ENCODE measurements around the gene ALX1. TPM values are rescaled to one million over a fixed set of nuclear protein-coding genes. Genes with fewer than 3 reads are reported as not detected.

The ALX1 gene
- polyA plus RNA-seq, 3 donors, result not detected

GRCh38 chr12:85260896-85261295, 19.1 kb upstream of the ALX1 start:
- Histone ChIP-seq H3K36me3 (replicated peaks in 1 of 2; ENCODE audit: control insufficient read depth in 1 of 2, insufficient read depth in 2 of 2, low read length in 2 of 2) (no peaks in the 10 kb centered on the region), H3K4me1 (ENCODE audit: control insufficient read depth in 1 of 2, insufficient read depth in 2 of 2, low read length in 2 of 2) (no peaks in the 10 kb centered on the region), H2AFZ (ENCODE audit: insufficient read depth, low read depth, low read length, poor library complexity, severe bottlenecking) (no peak overlapping the region), H3K27me3 (ENCODE audit: control insufficient read depth in 2 of 2, insufficient read depth in 2 of 2, low read length in 2 of 2) (no peaks in the 10 kb centered on the region), H3K27ac (ENCODE audit: low read depth in 1 of 2, low read length in 2 of 2) (no peak overlapping the region), H4K20me1 (ENCODE audit: insufficient read depth, low read length) (no peaks in the 10 kb centered on the region), H3K79me2 (ENCODE audit: insufficient read depth, low read length) (no peaks in the 10 kb centered on the region), H3K4me3 (replicated peaks in 1 of 3; ENCODE audit: low read depth in 2 of 3, low read length in 3 of 3) (no peak overlapping the region), H3K9me3 (replicated peaks in 1 of 2; ENCODE audit: control insufficient read depth in 1 of 2, insufficient read depth in 1 of 2, low read length in 2 of 2) (no peaks in the 10 kb centered on the region), H3K4me2 (replicated peaks; ENCODE audit: extremely low read depth, low read length, poor library complexity, severe bottlenecking) (no peak overlapping the region), H3K9ac (ENCODE audit: insufficient read depth, low read length, poor library complexity, severe bottlenecking) (no peak overlapping the region)
- Mint-ChIP-seq H3K9me3 (no peaks in the 10 kb centered on the region), H3K4me3 (no peak overlapping the region), H3K27me3 (ENCODE audit: low read depth in 3 of 3) (no peaks in the 10 kb centered on the region), H3K27ac (no peak overlapping the region), H3K4me1 (no peaks in the 10 kb centered on the region), H3K36me3 (no peaks in the 10 kb centered on the region)
- TF ChIP-seq CTCF (IDR thresholded peaks at IDR 0.05), result no peak
- 84% methylated on average over 2 of the region's 3 CpGs for WGBS (ENCODE audit: insufficient coverage)
- intact Hi-C loops (cut with micrococcal nuclease), result no loop called here
- DNase-seq, result no peak

GRCh38 chr12:85266356-85266755, 13.7 kb upstream of the ALX1 start:
- Histone ChIP-seq H3K9ac (ENCODE audit: insufficient read depth, low read length, poor library complexity, severe bottlenecking) (no peak overlapping the region), H4K20me1 (ENCODE audit: insufficient read depth, low read length) (no peaks in the 10 kb centered on the region), H3K36me3 (replicated peaks in 1 of 2; ENCODE audit: control insufficient read depth in 1 of 2, insufficient read depth in 2 of 2, low read length in 2 of 2) (no peaks in the 10 kb centered on the region), H3K9me3 (replicated peaks in 1 of 2; ENCODE audit: control insufficient read depth in 1 of 2, insufficient read depth in 1 of 2, low read length in 2 of 2) (no peaks in the 10 kb centered on the region), H3K27ac (ENCODE audit: low read depth in 1 of 2, low read length in 2 of 2) (no peak overlapping the region), H3K79me2 (ENCODE audit: insufficient read depth, low read length) (no peaks in the 10 kb centered on the region), H3K4me3 (replicated peaks in 1 of 3; ENCODE audit: low read depth in 2 of 3, low read length in 3 of 3) (no peak overlapping the region), H3K4me2 (replicated peaks; ENCODE audit: extremely low read depth, low read length, poor library complexity, severe bottlenecking) (no peak overlapping the region), H3K27me3 (ENCODE audit: control insufficient read depth in 2 of 2, insufficient read depth in 2 of 2, low read length in 2 of 2) (peaks cover 3 to 6% of the 10 kb centered on the region in 2 donors), H2AFZ (ENCODE audit: insufficient read depth, low read depth, low read length, poor library complexity, severe bottlenecking) (no peak overlapping the region), H3K4me1 (ENCODE audit: control insufficient read depth in 1 of 2, insufficient read depth in 2 of 2, low read length in 2 of 2) (no peaks in the 10 kb centered on the region)
- Mint-ChIP-seq H3K4me3 (no peak overlapping the region), H3K27ac (no peak overlapping the region), H3K27me3 (ENCODE audit: low read depth in 3 of 3) (peaks cover 0 to 4% (median 0%) of the 10 kb centered on the region in 3 donors), H3K9me3 (no peaks in the 10 kb centered on the region), H3K4me1 (peaks cover 3% of the 10 kb centered on the region), H3K36me3 (no peaks in the 10 kb centered on the region)
- WGBS (ENCODE audit: insufficient coverage), result 0% methylated on average over 2 of the region's 4 CpGs
- DNase-seq, result no peak
- intact Hi-C loops (cut with micrococcal nuclease), result no loop called here
- no peak for TF ChIP-seq CTCF (IDR thresholded peaks at IDR 0.05)

All from CD14-positive monocyte (primary cell).